ENCODE results near the gene FAM209B.

- TF ChIP-seq POLR2AphosphoS5 (IDR thresholded peaks at IDR 0.05) = no peak
- TF ChIP-seq CTCF (IDR thresholded peaks at IDR 0.05) = no peak
- TF ChIP-seq POLR2A (IDR thresholded peaks at IDR 0.05) = no peak
- no peak for TF ChIP-seq EP300 (IDR thresholded peaks at IDR 0.05)
These were observed 18.5 kb downstream of the FAM209B start for GRCh38 chr20:56551571-56551970.

Data from stomach (tissue), 4 donors.